A673 (cell line): ENCODE data around the gene MYO1D.

Experiments
- EZH2 ChIP-seq: fragments of 200-600 bp; sonication (generic); IDR thresholded peaks from 2 replicates; pipeline ENCODE4 v1.6.1; 2017; ENCODE audit warnings: borderline replicate concordance, low read depth, mild to moderate bottlenecking, mixed read lengths, antibody characterized with exemption, low read length; ENCODE audit not compliant: poor library complexity, severe bottlenecking
- TF ChIP-seq, protein P1 (sequence below): fragments of 300-800, 200-600 bp; sonication (generic); conservative IDR thresholded peaks from 2 replicates; pipeline ENCODE4 v1.5.1; 2017; ENCODE audit warnings: low read depth, mild to moderate bottlenecking, antibody characterized with exemption, low read length, moderate library complexity, mixed read lengths

DNA sequence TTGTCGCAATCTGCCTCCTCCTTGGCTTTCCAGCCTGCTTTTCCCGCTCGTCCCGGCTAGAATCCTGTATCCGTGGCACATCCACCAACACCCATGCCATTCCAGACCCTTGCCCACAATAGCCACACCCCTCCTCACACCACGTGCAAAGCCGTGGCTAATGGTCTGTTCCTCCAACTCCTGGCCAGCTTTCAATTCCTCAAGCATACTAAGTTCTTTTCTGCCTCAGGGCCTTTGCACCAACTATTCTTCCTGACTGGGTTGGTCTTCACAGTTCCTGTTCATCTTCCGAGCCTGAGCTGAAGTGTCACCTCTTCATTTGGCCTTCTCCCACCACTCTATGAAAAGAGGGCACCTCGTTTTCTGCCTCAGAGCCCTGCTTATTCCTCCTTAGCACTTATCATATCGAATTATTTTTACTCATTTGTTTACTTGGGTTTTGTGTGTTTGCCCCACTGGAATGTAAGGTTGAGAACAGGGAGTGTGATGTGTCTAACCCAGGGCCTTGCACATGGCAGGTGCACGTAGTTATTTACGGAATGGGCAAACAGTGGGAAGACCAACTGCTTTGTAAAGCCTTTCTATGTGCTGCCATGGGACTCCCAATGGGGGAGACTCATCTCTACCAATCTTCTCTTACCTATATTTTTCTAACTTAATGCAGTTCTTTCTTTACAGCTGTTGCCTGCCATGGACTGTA is 321.2 kb downstream of the MYO1D start:
- TF ChIP-seq, protein P1, sequence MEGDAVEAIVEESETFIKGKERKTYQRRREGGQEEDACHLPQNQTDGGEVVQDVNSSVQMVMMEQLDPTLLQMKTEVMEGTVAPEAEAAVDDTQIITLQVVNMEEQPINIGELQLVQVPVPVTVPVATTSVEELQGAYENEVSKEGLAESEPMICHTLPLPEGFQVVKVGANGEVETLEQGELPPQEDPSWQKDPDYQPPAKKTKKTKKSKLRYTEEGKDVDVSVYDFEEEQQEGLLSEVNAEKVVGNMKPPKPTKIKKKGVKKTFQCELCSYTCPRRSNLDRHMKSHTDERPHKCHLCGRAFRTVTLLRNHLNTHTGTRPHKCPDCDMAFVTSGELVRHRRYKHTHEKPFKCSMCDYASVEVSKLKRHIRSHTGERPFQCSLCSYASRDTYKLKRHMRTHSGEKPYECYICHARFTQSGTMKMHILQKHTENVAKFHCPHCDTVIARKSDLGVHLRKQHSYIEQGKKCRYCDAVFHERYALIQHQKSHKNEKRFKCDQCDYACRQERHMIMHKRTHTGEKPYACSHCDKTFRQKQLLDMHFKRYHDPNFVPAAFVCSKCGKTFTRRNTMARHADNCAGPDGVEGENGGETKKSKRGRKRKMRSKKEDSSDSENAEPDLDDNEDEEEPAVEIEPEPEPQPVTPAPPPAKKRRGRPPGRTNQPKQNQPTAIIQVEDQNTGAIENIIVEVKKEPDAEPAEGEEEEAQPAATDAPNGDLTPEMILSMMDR: no peak
- TF ChIP-seq EZH2: no peak
